Neural cell (in vitro differentiated cells): ENCODE results near the gene COX7A2L. TPM values are rescaled to one million over a fixed set of nuclear protein-coding genes. Genes with fewer than 3 reads are reported as not detected.

Experiments used
- H2AFZ ChIP-seq: fragments of 200-600, 300-800 bp; sonication (generic), shearing (Covaris generic); 2 replicates; pipeline ENCODE4 v1.6.0; 2014; ENCODE audit warnings: low read depth, mild to moderate bottlenecking, antibody characterized with exemption, low read length, moderate library complexity
- H3F3A ChIP-seq: fragments of 200-600 bp; shearing (Covaris generic); 2 replicates; pipeline ENCODE4 v1.6.1; 2016; ENCODE audit warnings: mild to moderate bottlenecking, moderate library complexity, mixed read lengths, antibody characterized with exemption, low read length; ENCODE audit not compliant: insufficient read depth, poor library complexity, severe bottlenecking
- H3K27ac ChIP-seq: fragments of 200-600, 300-800 bp; sonication (generic), shearing (Covaris generic); 2 replicates; pipeline ENCODE4 v1.5.1; 2014; ENCODE audit warnings: mild to moderate bottlenecking, low read length, moderate library complexity
- H3K27me3 ChIP-seq: fragments of 300-800, 200-600 bp; sonication (generic), shearing (Covaris generic); 2 replicates; pipeline ENCODE4 v1.6.0; 2014; ENCODE audit warnings: mild to moderate bottlenecking, low read depth, low read length, moderate library complexity; ENCODE audit not compliant: insufficient read depth
- H3K36me3 ChIP-seq: fragments of 300-800, 200-600 bp; sonication (generic), shearing (Covaris generic); 2 replicates; pipeline ENCODE4 v1.5.1; 2014; ENCODE audit warnings: mild to moderate bottlenecking, antibody characterized with exemption, low read length, moderate library complexity; ENCODE audit not compliant: insufficient read depth
- H3K4me2 ChIP-seq: fragments of 300-800, 200-600 bp; sonication (generic), shearing (Covaris generic); 2 replicates; pipeline ENCODE4 v1.6.0; 2014; ENCODE audit warnings: mild to moderate bottlenecking, low read length
- H3K4me3 ChIP-seq: fragments of 300-800, 200-600 bp; sonication (generic), shearing (Covaris generic); 2 replicates; pipeline ENCODE4 v1.5.1; 2014; ENCODE audit warnings: mild to moderate bottlenecking, low read length, moderate library complexity
- H3K79me2 ChIP-seq: fragments of 200-600 bp; shearing (Covaris generic); replicated peaks from 2 replicates; pipeline ENCODE4 v1.6.0; 2014; ENCODE audit warnings: mild to moderate bottlenecking, low read length, moderate library complexity; ENCODE audit not compliant: insufficient read depth
- H3K9ac ChIP-seq: fragments of 300-800, 200-600 bp; sonication (generic), shearing (Covaris generic); 2 replicates; pipeline ENCODE4 v1.6.1; 2016; ENCODE audit warnings: mild to moderate bottlenecking, low read length, mixed read lengths
- H3K9me2 ChIP-seq: fragments of 200-600 bp; shearing (Covaris generic); 2 replicates; pipeline ENCODE4 v1.6.1; 2016; ENCODE audit warnings: mild to moderate bottlenecking, low read length, mixed read lengths; ENCODE audit not compliant: insufficient read depth
- H3K9me3 ChIP-seq: fragments of 200-600, 300-800 bp; sonication (generic), shearing (Covaris generic); 2 replicates; pipeline ENCODE4 v1.6.1; 2016; ENCODE audit warnings: mild to moderate bottlenecking, mixed run types, low read length, moderate library complexity, mixed read lengths
- H4K20me1 ChIP-seq: fragments of 200-600 bp; shearing (Covaris generic); 2 replicates; pipeline ENCODE4 v1.6.1; 2016; ENCODE audit warnings: mild to moderate bottlenecking, mixed run types; ENCODE audit not compliant: insufficient read depth
- EP300 ChIP-seq: fragments of 450-650 bp; conservative IDR thresholded peaks from 2 replicates; pipeline ENCODE4 v1.6.1; 2014; ENCODE audit warnings: antibody characterized with exemption, mild to moderate bottlenecking, moderate library complexity; ENCODE audit not compliant: poor library complexity, severe bottlenecking
- EZH2 ChIP-seq: fragments of 200-600, 300-800 bp; shearing (Covaris generic), sonication (generic); IDR thresholded peaks from 2 replicates; pipeline ENCODE4 v1.6.1; 2014; ENCODE audit warnings: antibody characterized with exemption, low read length, borderline replicate concordance, mild to moderate bottlenecking; ENCODE audit not compliant: insufficient read depth, poor library complexity, severe bottlenecking
- MXI1 ChIP-seq: fragments of 450-650 bp; conservative IDR thresholded peaks from 2 replicates; pipeline ENCODE4 v1.6.1; 2014; ENCODE audit warnings: antibody characterized with exemption, mild to moderate bottlenecking; ENCODE audit not compliant: poor library complexity, severe bottlenecking
- POLR2AphosphoS5 ChIP-seq: IDR thresholded peaks from 2 replicates; pipeline ENCODE4 v1.6.1; 2012
- RAD21 ChIP-seq: fragments of 450-650 bp; conservative IDR thresholded peaks from 2 replicates; pipeline ENCODE4 v1.6.1; 2014; ENCODE audit warnings: antibody characterized with exemption, mild to moderate bottlenecking, moderate library complexity
- SMC3 ChIP-seq: fragments of 450-650 bp; conservative IDR thresholded peaks from 2 replicates; pipeline ENCODE4 v1.6.1; 2014; ENCODE audit warnings: antibody characterized with exemption, mild to moderate bottlenecking, moderate library complexity; ENCODE audit not compliant: poor library complexity
- TAF1 ChIP-seq: IDR thresholded peaks from 2 replicates; pipeline ENCODE4 v1.6.1; 2012; ENCODE audit warnings: low read depth
- polyA plus RNA-seq: library from polyadenylated mRNA; depleted of rRNA; stranded (reverse); fragments of >200 nt; gene quantifications from 2 replicates; pipeline ENCODE4 v1.2.3, GENCODE V29; 2014
- TF ChIP-seq, protein P1 (sequence below): fragments of 450-650 bp; IDR thresholded peaks from 2 replicates; pipeline ENCODE4 v1.5.1; 2014; ENCODE audit warnings: antibody characterized with exemption, mild to moderate bottlenecking, moderate library complexity; ENCODE audit not compliant: poor library complexity, severe bottlenecking
- TF ChIP-seq, protein P2 (sequence below): IDR thresholded peaks from 2 replicates; pipeline ENCODE4 v1.6.1; 2012; ENCODE audit warnings: borderline replicate concordance

COX7A2L gene
- polyA plus RNA-seq, 1 donor from 2014 or later: 425 TPM

DNA sequence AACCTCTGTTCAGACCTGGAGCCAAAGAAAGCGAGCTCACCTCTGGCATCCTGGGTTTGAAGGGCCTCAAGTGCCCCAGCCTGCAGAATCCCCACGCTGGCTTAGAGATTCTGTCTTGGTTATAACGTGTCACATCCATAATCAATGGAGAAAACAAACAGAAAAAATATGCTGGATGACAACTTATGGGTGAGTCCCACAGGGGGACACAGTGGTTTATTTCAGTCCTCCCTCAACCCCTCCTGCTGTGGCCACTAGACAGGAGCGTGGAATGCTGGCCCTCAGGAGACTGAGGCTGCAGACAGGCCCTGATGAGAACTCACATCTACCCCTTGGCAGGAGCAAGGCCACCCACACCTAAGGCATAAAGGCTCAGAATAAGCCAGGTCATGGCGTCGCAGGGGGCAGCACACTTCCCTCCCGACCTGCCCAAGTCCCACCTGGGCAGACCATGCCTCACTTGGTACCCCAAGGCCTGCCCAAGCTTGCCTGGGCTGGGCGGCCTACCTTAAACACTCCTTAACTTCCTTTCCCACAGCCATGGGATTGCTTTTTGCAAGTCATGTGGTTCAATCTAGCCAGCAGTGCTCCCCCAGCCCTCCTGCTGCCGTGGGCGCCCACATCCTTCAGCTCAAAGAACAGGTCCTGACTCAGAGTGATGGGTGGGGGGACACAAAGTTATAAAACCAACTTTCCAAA is 19.9 kb downstream of the COX7A2L start:
- H3K9me2 ChIP-seq: no peaks in the 10 kb centered on the region

DNA sequence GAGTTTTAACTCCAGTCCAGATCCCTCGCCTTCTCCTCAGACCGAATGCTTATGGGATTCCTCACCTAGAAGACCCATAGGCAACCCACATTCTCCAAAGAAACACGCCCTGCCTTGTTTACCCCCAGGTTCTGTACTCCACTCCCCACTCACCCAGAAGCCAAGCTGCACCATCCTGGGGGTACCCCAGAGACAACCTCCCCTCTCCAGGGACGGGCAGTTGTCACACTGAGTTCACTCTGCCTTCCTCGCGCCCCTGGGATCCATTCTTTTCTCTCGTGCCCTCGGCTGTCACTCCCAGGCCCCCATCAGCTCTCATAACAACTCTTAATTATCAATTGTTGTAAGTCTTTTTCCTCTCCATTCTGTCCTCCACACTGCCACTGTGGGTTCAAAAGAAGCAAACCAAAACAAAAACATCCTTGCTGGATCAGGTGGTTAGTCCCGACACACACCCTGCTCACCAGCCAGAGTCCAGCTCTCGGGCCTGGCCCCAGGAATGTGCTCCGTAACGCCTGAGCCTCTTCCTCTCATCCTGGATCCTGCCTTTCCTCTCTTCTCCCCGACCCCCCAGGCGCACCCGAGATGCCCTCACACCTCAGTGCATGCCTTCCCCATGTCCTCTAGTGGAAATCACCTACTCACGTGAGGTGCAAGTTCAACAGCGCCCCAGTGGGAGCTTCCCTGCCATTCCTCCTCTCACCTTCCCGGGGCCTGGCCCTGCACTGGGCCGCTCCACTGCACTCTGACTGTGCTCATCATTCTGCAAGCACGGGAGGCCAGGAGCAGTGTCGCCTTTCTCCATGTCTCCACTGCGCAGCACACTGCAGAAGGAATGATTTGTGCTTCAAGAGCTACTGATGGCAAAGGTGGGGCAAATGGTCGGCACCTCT is 20.7 kb downstream of the COX7A2L start:
- no peaks in the 10 kb centered on the region for H3K9me3 ChIP-seq
- H2AFZ ChIP-seq: no peak overlapping the region
- no peaks in the 10 kb centered on the region for H3K79me2 ChIP-seq
- no peak overlapping the region for H3K4me2 ChIP-seq
- H3K9me2 ChIP-seq: no peaks in the 10 kb centered on the region
- no peaks in the 10 kb centered on the region for H3F3A ChIP-seq
- H3K27me3 ChIP-seq: no peaks in the 10 kb centered on the region
- no peak overlapping the region for H3K27ac ChIP-seq
- no peak overlapping the region for H3K9ac ChIP-seq
- H3K36me3 ChIP-seq: no peaks in the 10 kb centered on the region
- no peak overlapping the region for H3K4me3 ChIP-seq
- no peaks in the 10 kb centered on the region for H4K20me1 ChIP-seq
- TF ChIP-seq POLR2AphosphoS5 (no peak), TAF1 (no peak), MXI1 (no peak), SMC3 (no peak), RAD21 (no peak), EZH2 (no peak), EP300 (no peak)
- TF ChIP-seq, protein P1, sequence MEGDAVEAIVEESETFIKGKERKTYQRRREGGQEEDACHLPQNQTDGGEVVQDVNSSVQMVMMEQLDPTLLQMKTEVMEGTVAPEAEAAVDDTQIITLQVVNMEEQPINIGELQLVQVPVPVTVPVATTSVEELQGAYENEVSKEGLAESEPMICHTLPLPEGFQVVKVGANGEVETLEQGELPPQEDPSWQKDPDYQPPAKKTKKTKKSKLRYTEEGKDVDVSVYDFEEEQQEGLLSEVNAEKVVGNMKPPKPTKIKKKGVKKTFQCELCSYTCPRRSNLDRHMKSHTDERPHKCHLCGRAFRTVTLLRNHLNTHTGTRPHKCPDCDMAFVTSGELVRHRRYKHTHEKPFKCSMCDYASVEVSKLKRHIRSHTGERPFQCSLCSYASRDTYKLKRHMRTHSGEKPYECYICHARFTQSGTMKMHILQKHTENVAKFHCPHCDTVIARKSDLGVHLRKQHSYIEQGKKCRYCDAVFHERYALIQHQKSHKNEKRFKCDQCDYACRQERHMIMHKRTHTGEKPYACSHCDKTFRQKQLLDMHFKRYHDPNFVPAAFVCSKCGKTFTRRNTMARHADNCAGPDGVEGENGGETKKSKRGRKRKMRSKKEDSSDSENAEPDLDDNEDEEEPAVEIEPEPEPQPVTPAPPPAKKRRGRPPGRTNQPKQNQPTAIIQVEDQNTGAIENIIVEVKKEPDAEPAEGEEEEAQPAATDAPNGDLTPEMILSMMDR: no peak

More for the DNA sequence above, 19.9 kb downstream of the COX7A2L start:
- H4K20me1 ChIP-seq: no peaks in the 10 kb centered on the region
- H3F3A ChIP-seq: no peaks in the 10 kb centered on the region
- no peaks in the 10 kb centered on the region for H3K9me3 ChIP-seq
- no peak overlapping the region for H3K4me2 ChIP-seq
- no peak overlapping the region for H2AFZ ChIP-seq
- no peaks in the 10 kb centered on the region for H3K36me3 ChIP-seq
- TF ChIP-seq, protein P1: no peak
- TF ChIP-seq EP300: no peak
- TF ChIP-seq, protein P2, sequence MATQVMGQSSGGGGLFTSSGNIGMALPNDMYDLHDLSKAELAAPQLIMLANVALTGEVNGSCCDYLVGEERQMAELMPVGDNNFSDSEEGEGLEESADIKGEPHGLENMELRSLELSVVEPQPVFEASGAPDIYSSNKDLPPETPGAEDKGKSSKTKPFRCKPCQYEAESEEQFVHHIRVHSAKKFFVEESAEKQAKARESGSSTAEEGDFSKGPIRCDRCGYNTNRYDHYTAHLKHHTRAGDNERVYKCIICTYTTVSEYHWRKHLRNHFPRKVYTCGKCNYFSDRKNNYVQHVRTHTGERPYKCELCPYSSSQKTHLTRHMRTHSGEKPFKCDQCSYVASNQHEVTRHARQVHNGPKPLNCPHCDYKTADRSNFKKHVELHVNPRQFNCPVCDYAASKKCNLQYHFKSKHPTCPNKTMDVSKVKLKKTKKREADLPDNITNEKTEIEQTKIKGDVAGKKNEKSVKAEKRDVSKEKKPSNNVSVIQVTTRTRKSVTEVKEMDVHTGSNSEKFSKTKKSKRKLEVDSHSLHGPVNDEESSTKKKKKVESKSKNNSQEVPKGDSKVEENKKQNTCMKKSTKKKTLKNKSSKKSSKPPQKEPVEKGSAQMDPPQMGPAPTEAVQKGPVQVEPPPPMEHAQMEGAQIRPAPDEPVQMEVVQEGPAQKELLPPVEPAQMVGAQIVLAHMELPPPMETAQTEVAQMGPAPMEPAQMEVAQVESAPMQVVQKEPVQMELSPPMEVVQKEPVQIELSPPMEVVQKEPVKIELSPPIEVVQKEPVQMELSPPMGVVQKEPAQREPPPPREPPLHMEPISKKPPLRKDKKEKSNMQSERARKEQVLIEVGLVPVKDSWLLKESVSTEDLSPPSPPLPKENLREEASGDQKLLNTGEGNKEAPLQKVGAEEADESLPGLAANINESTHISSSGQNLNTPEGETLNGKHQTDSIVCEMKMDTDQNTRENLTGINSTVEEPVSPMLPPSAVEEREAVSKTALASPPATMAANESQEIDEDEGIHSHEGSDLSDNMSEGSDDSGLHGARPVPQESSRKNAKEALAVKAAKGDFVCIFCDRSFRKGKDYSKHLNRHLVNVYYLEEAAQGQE: no peak
- no peak for TF ChIP-seq MXI1
- no peak for TF ChIP-seq EZH2
- no peak for TF ChIP-seq RAD21
- no peak for TF ChIP-seq POLR2AphosphoS5
- TF ChIP-seq TAF1: no peak
- no peak for TF ChIP-seq SMC3
- no peak overlapping the region for H3K27ac ChIP-seq
- no peaks in the 10 kb centered on the region for H3K27me3 ChIP-seq
- no peak overlapping the region for H3K4me3 ChIP-seq
- H3K9ac ChIP-seq: no peak overlapping the region
- H3K79me2 ChIP-seq: peaks cover 2% of the 10 kb centered on the region
